Activated CD4-positive, alpha-beta T cell treated with anti-CD3 and anti-CD28 coated beads, Interleukin-2, amount 50 U/mL, for 48 hours (primary cell): ENCODE results near the gene SERPINB8.
"Not testable (repeated sequence)": the region's sequence is repeated elsewhere in the genome, so short reads cannot be mapped to it uniquely, and the experiment has no call there.

Experiments
- DNase-seq, 2 experiments: peaks; one replicate each; pipeline ENCODE4 v3.0.0-alpha.2; 2020

SERPINB8 gene

GRCh38 chr18:63969942-63970808 is at the start of gene SERPINB8:
TSS of gene SERPINB8 (plus strand) at chr18:63970081. CDS start at chr18:63978309, 8,228 bp downstream.
- peak; percentile 83 to 87 for DNase-seq

- DNase-seq: no peak
Observed at GRCh38 chr18:63922049-63922448, 47.8 kb upstream of the SERPINB8 start.

- DNase-seq: no peak
Observed at GRCh38 chr18:63924551-63924950, 45.3 kb upstream of the SERPINB8 start.

GRCh38 chr18:63928331-63928730 is 41.5 kb upstream of the SERPINB8 start:
- no peak for DNase-seq

- DNase-seq: not testable (repeated sequence)
Observed at GRCh38 chr18:63929369-63929768, 40.5 kb upstream of the SERPINB8 start.

GRCh38 chr18:63930773-63931354 is 39.0 kb upstream of the SERPINB8 start:
- DNase-seq: no peak

GRCh38 chr18:63936156-63936931 is 33.5 kb upstream of the SERPINB8 start:
- peak; percentile 72 to 80 for DNase-seq

- DNase-seq: no peak
Observed at GRCh38 chr18:63936932-63937393, 32.9 kb upstream of the SERPINB8 start.

- DNase-seq: no peak
Observed at GRCh38 chr18:63940008-63940407, 29.9 kb upstream of the SERPINB8 start.

- DNase-seq: not testable (repeated sequence)
Observed at GRCh38 chr18:63940543-63941050, 29.3 kb upstream of the SERPINB8 start.

- no peak for DNase-seq
Observed at GRCh38 chr18:63947051-63947790, 22.7 kb upstream of the SERPINB8 start.

GRCh38 chr18:63949068-63949737 is 20.7 kb upstream of the SERPINB8 start, which contains the start of gene HMSD:
TSS of gene HMSD (plus strand) at chr18:63949301. CDS start at chr18:63953456, 4,155 bp downstream.
- peak; percentile 73 to 82 for DNase-seq

- DNase-seq: peak; percentile 30 to 41
Observed at GRCh38 chr18:63951302-63951705, 18.6 kb upstream of the SERPINB8 start.

GRCh38 chr18:63953811-63954210 is 16.1 kb upstream of the SERPINB8 start:
- no peak for DNase-seq

GRCh38 chr18:63956755-63957154 is 13.1 kb upstream of the SERPINB8 start:
- no peak for DNase-seq

- no peak for DNase-seq
Observed at GRCh38 chr18:63960891-63961290, 9.0 kb upstream of the SERPINB8 start.

- no peak for DNase-seq
Observed at GRCh38 chr18:63961435-63961980, 8.4 kb upstream of the SERPINB8 start.

GRCh38 chr18:63962137-63962536 is 7.7 kb upstream of the SERPINB8 start:
- no peak for DNase-seq

- peak in 1 of 2 experiments; percentile 37 for DNase-seq
Observed at GRCh38 chr18:63963615-63964256, 6.1 kb upstream of the SERPINB8 start.

GRCh38 chr18:63964908-63965307 is 5.0 kb upstream of the SERPINB8 start:
- no peak for DNase-seq
